PC-3 (cell line): ENCODE results near the gene LIG1. TPM values are rescaled to one million over a fixed set of nuclear protein-coding genes. Genes with fewer than 3 reads are reported as not detected.

ENCODE experiments used
- ATAC-seq: fragments of 200-7000 bp; cut with Tn5 transposase; 2 replicates; pipeline ENCODE4 v1.9.1; 2020; ENCODE audit warnings: mild to moderate bottlenecking, moderate library complexity
- BruUV-seq: library from RNA; stranded (reverse); fragments of 400-500 nt; replicated peaks from 2 replicates; lab custom pipeline; 2021; lab: Mats Ljungman, UMichigan
- CTCF ChIA-PET: fragments of 300-600 bp; sonication (Branson Sonifier 250); formaldehyde crosslinking; loops from one replicate; lab custom pipeline; 2022; ENCODE audit warnings: antibody characterized with exemption; lab: Charles Lee
- POLR2A ChIA-PET: fragments of 300-600 bp; sonication (Branson Sonifier 250); formaldehyde crosslinking; loops from one replicate; lab custom pipeline; 2022; ENCODE audit warnings: antibody characterized with exemption; ENCODE audit not compliant: unreplicated experiment; lab: Charles Lee
- DNase-seq: peaks from one replicate; pipeline ENCODE4 v3.0.0-alpha.2; 2015
- H2AFZ ChIP-seq: fragments of 300-600 bp; sonication (generic); 2 replicates; pipeline ENCODE4 v1.6.0; 2016; ENCODE audit warnings: antibody characterized with exemption, low read length
- H3F3A ChIP-seq: fragments of 300-600 bp; sonication (generic); one replicate; pipeline ENCODE4 v1.6.0; 2017; ENCODE audit warnings: antibody characterized with exemption, low read length, control low read depth, mild to moderate bottlenecking; ENCODE audit not compliant: unreplicated experiment
- H3K27ac ChIP-seq: fragments of 300-600 bp; sonication (generic); 2 replicates; pipeline ENCODE4 v1.5.1; 2016; ENCODE audit warnings: mild to moderate bottlenecking, low read length
- H3K27me3 ChIP-seq: fragments of 300-600 bp; sonication (generic); 2 replicates; pipeline ENCODE4 v1.6.1; 2016; ENCODE audit warnings: low read length, mixed read lengths
- H3K36me3 ChIP-seq: fragments of 300-600 bp; sonication (generic); 2 replicates; pipeline ENCODE4 v1.6.1; 2016; ENCODE audit warnings: low read depth, mixed run types, low read length, mixed read lengths
- H3K4me1 ChIP-seq: fragments of 300-600 bp; sonication (generic); 2 replicates; pipeline ENCODE4 v1.5.1; 2016; ENCODE audit warnings: low read length; ENCODE audit not compliant: insufficient read depth
- H3K4me2 ChIP-seq: fragments of 300-600 bp; sonication (generic); 2 replicates; pipeline ENCODE4 v1.6.0; 2016; ENCODE audit warnings: low read length
- H3K4me3 ChIP-seq: fragments of 300-600 bp; sonication (generic); 2 replicates; pipeline ENCODE4 v1.5.1; 2016; ENCODE audit warnings: mild to moderate bottlenecking, low read length, mixed read lengths
- H3K79me2 ChIP-seq: fragments of 300-600 bp; sonication (generic); 2 replicates; pipeline ENCODE4 v1.6.1; 2017; ENCODE audit warnings: low read length, mixed read lengths
- H3K9ac ChIP-seq: fragments of 300-600 bp; sonication (generic); 2 replicates; pipeline ENCODE4 v1.6.0; 2016; ENCODE audit warnings: mild to moderate bottlenecking, low read length
- H3K9me2 ChIP-seq: fragments of 300-600 bp; sonication (generic); replicated peaks from 2 replicates; pipeline ENCODE4 v1.6.1; 2016; ENCODE audit warnings: mixed run types, low read length, mixed read lengths
- H3K9me3 ChIP-seq: fragments of 300-600 bp; sonication (generic); 2 replicates; pipeline ENCODE4 v1.6.1; 2016; ENCODE audit warnings: low read length, mixed read lengths
- H4K20me1 ChIP-seq: fragments of 300-600 bp; sonication (generic); 2 replicates; pipeline ENCODE4 v1.6.1; 2016; ENCODE audit warnings: low read length, mixed read lengths
- EZH2 ChIP-seq: fragments of 300-600 bp; sonication (generic); IDR thresholded peaks from one replicate; pipeline ENCODE4 v1.6.1; 2017; ENCODE audit warnings: antibody characterized with exemption, mild to moderate bottlenecking, low read length; ENCODE audit not compliant: unreplicated experiment
- EZH2phosphoT487 ChIP-seq: fragments of 300-600 bp; sonication (generic); IDR thresholded peaks from 2 replicates; pipeline ENCODE4 v1.6.1; 2018; ENCODE audit warnings: mild to moderate bottlenecking, antibody characterized with exemption, low read length, borderline replicate concordance
- intact Hi-C: fragments of 100-400 bp; cut with micrococcal nuclease; formaldehyde crosslinking; loops from 2 replicates; pipeline ENCODE4 v1.9.0; 2023
- total RNA-seq: library from RNA; depleted of rRNA; stranded (reverse); fragments of >200 nt; gene quantifications from 2 replicates; pipeline ENCODE4 v1.2.3, GENCODE V29; 2014
- TF ChIP-seq, protein P1 (sequence below): fragments of 300-600 bp; sonication (generic); conservative IDR thresholded peaks from 2 replicates; pipeline ENCODE4 v1.5.1; 2017; ENCODE audit warnings: antibody characterized with exemption, low read depth, mild to moderate bottlenecking, low read length

LIG1 gene
- total RNA-seq, 1 experiment from 2014 or later = 67.5 TPM

DNA sequence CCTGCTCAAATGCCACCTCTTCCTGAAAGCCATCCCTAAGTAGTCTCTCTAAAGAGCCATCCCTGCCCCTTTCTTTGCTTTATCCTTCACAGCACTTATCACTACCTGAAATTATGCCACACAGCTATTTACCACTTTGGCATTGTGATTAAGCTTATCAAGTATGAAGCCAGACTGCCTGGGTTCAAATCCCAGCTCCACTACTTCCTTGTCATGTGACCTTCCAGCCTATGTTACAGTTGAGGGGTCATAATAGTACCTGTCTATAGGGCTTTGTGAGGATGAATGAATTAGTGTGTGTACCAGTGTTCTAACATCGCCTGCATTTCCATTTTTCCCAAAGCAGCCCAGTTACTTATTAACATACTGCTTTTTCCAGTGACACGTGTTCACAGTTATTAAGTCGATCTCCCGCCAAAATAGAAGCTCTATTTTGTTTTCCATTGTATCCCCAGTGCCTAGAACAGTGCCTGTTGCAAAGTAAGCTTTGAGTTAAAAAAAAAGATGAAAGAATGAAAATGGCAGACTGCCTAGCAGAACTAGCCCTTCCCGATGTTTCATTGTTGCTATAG lies 33.2 kb upstream of the LIG1 start:
- H3K4me3 ChIP-seq = peak overlapping the region; percentile 81
- DNase-seq = no peak
- H4K20me1 ChIP-seq = no peaks in the 10 kb centered on the region
- peaks cover 9% of the 10 kb centered on the region for H3K4me1 ChIP-seq
- TF ChIP-seq EZH2 (no peak), EZH2phosphoT487 (no peak)
- TF ChIP-seq, protein P1, sequence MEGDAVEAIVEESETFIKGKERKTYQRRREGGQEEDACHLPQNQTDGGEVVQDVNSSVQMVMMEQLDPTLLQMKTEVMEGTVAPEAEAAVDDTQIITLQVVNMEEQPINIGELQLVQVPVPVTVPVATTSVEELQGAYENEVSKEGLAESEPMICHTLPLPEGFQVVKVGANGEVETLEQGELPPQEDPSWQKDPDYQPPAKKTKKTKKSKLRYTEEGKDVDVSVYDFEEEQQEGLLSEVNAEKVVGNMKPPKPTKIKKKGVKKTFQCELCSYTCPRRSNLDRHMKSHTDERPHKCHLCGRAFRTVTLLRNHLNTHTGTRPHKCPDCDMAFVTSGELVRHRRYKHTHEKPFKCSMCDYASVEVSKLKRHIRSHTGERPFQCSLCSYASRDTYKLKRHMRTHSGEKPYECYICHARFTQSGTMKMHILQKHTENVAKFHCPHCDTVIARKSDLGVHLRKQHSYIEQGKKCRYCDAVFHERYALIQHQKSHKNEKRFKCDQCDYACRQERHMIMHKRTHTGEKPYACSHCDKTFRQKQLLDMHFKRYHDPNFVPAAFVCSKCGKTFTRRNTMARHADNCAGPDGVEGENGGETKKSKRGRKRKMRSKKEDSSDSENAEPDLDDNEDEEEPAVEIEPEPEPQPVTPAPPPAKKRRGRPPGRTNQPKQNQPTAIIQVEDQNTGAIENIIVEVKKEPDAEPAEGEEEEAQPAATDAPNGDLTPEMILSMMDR = no peak
- POLR2A ChIA-PET = interaction anchor here (0.6 to 1.2 kb wide), 3 partner anchors 13 to 34 kb away, joined by 3 to 4 read pairs (median 4); no protein-coding TSS in a partner anchor
- H2AFZ ChIP-seq = peak overlapping the region; percentile 82
- H3F3A ChIP-seq = no peaks in the 10 kb centered on the region
- H3K4me2 ChIP-seq = peak overlapping the region; percentile 94
- H3K9me3 ChIP-seq = no peaks in the 10 kb centered on the region
- intact Hi-C loops = loop anchor here (5.0 kb wide), 1 partner anchor 54 kb away; the partner anchor contains the start of gene CARD8
- no peaks in the 10 kb centered on the region for H3K36me3 ChIP-seq
- H3K9ac ChIP-seq = peak overlapping the region; percentile 86
- no peaks in the 10 kb centered on the region for H3K27me3 ChIP-seq
- BruUV-seq = TSS peak; percentile 82
- H3K9me2 ChIP-seq = no peaks in the 10 kb centered on the region
- CTCF ChIA-PET = interaction anchor here (0.6 to 2.1 kb wide), 3 partner anchors 13 to 198 kb away, joined by 3 to 9 read pairs (median 6); no protein-coding TSS in a partner anchor
- ATAC-seq = no peak
- H3K27ac ChIP-seq = peak overlapping the region; percentile 49
- H3K79me2 ChIP-seq = peaks cover 15% of the 10 kb centered on the region

DNA sequence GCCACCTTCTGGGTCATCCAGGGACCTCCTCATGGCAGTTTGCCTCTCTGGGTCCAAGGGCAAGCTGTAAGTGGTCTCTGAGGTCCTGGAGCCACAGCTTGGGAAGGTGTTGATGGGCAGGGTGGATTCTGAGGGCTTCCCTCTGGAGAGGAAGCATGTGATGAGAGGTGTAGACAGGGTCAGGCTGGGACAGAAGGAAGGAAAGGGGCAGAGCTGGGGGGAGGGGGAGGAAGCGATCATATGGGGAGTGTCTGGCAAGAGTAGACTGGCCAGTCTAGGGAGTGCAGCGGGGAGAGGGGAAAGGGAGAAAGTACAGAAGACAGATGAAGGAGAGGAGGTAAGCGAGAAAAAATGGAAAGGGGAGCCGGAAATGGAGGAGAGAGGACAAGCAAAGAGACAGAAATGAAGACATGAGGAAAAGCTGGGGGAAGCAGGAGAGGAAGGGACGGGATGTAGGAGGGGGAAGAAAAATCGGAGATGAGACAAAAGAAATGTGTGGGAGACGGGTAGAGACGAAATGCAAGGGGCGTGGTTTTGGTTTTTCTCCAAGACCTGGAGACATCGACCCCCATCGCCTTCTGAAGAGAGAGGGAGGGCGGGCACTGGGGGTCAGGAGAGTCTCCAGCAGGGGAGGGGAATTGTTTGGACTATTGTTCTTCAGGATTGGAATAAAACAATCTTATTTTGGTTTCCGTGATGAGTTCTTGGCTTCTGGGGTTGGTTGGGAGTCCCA lies 27.0 kb upstream of the LIG1 start:
- H3K9ac ChIP-seq = no peak overlapping the region
- H3K36me3 ChIP-seq = no peaks in the 10 kb centered on the region
- no peaks in the 10 kb centered on the region for H3K27me3 ChIP-seq
- ChIA-PET CTCF (no interaction called here), POLR2A (no interaction called here)
- no peaks in the 10 kb centered on the region for H3K79me2 ChIP-seq
- BruUV-seq = no TSS peak
- no peak overlapping the region for H3K4me2 ChIP-seq
- no peaks in the 10 kb centered on the region for H3F3A ChIP-seq
- H3K4me1 ChIP-seq = no peaks in the 10 kb centered on the region
- no peak for TF ChIP-seq EZH2
- no peak for TF ChIP-seq EZH2phosphoT487
- TF ChIP-seq, protein P1 = no peak
- ATAC-seq (no peak), DNase-seq (no peak)
- no peaks in the 10 kb centered on the region for H3K9me3 ChIP-seq
- no peak overlapping the region for H3K27ac ChIP-seq
- H3K9me2 ChIP-seq = no peaks in the 10 kb centered on the region
- intact Hi-C loops = no loop called here
- no peaks in the 10 kb centered on the region for H4K20me1 ChIP-seq
- H2AFZ ChIP-seq = no peak overlapping the region
- H3K4me3 ChIP-seq = no peak overlapping the region

DNA sequence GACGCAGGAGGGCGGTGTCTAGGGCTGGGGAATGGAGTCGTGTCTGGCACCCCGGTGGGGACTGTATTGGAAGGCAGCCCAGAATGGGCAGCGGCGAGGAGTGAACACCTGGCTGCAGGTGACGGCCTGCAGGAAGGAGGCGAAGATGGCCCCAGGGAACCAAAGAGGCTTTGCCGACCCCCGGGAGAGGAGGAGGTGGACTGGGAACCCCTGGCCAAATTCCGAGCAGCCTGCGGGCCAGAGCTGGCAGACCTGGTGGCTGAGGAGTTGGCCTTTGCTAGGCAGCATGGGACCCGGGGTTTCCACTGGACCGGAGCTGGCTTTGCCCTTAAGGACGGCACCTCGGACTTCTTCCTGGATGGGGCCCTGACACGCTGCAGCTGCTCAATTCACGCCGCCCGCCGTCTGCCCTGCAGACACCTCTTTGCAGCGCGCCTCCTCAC lies 26.2 kb upstream of the LIG1 start:
- TSS peak; percentile 58 for BruUV-seq
- no peak overlapping the region for H3K27ac ChIP-seq
- H3K79me2 ChIP-seq = no peaks in the 10 kb centered on the region
- no peak overlapping the region for H3K9ac ChIP-seq
- H3K4me2 ChIP-seq = no peak overlapping the region
- H2AFZ ChIP-seq = no peak overlapping the region
- H3K36me3 ChIP-seq = no peaks in the 10 kb centered on the region
- H3K9me3 ChIP-seq = no peaks in the 10 kb centered on the region
- no peaks in the 10 kb centered on the region for H3K9me2 ChIP-seq
- intact Hi-C loops = no loop called here
- no peaks in the 10 kb centered on the region for H3K4me1 ChIP-seq
- ChIA-PET POLR2A (interaction anchor here (0.6 kb wide), 1 partner anchor 9 kb away, joined by 3 read pairs; no protein-coding TSS in a partner anchor), CTCF (no interaction called here)
- TF ChIP-seq EZH2phosphoT487 (no peak), EZH2 (no peak)
- TF ChIP-seq, protein P1 = no peak
- ATAC-seq (no peak), DNase-seq (no peak)
- H3K4me3 ChIP-seq = no peak overlapping the region
- no peaks in the 10 kb centered on the region for H4K20me1 ChIP-seq
- H3K27me3 ChIP-seq = no peaks in the 10 kb centered on the region
- H3F3A ChIP-seq = no peaks in the 10 kb centered on the region
